ENCODE data around the gene GRM4.
A peak's percentile ranks its signal among the peaks of the same experiment; 100 is the strongest.
"Not testable (repeated sequence)": the region's sequence is repeated elsewhere in the genome, so short reads cannot be mapped to it uniquely, and the experiment has no call there.

The GRM4 gene

GRCh38 chr6:34146021-34146782 is at the start of gene GRM4:
Gene GRM4 (minus strand): TSS chr6:34146087. CDS start chr6:34133496, 12,591 bp downstream.
- H3K27me3 ChIP-seq (ENCODE audit: low read depth), result peaks cover 33% of the 10 kb centered on the region
- no peaks in the 10 kb centered on the region; the same call in 1 of the 2 replicates for H3K4me1 ChIP-seq

GRCh38 chr6:34194772-34195171 is 48.9 kb upstream of the GRM4 start:
- H3K9me3 ChIP-seq, result no peaks in the 10 kb centered on the region
- H3K4me1 ChIP-seq, result peaks cover 7% of the 10 kb centered on the region
- no peak overlapping the region for H3K4me3 ChIP-seq
- in situ Hi-C loops (cut with MboI; ENCODE audit: low sequenced_read_pairs), result no loop called here
- no peak for DNase-seq (ENCODE audit: low spot score in 2 of 2)
- H3K27me3 ChIP-seq (ENCODE audit: low read depth), result no peaks in the 10 kb centered on the region
- no peaks in the 10 kb centered on the region for H3K36me3 ChIP-seq (replicated peaks)

More at GRCh38 chr6:34146021-34146782, at the start of gene GRM4:
- Histone ChIP-seq H3K9me3 (no peaks in the 10 kb centered on the region), H3K4me3 (peak within 1 kb of the TSS; percentile 18), H3K36me3 (replicated peaks) (no peaks in the 10 kb centered on the region)
- in situ Hi-C loops (cut with MboI; ENCODE audit: low sequenced_read_pairs), result no loop called here
- DNase-seq (ENCODE audit: low spot score in 2 of 2), result no peak

GRCh38 chr6:34190504-34191122 is 44.7 kb upstream of the GRM4 start:
- H3K4me3 ChIP-seq, result no peak overlapping the region
- in situ Hi-C loops (cut with MboI; ENCODE audit: low sequenced_read_pairs), result no loop called here
- no peaks in the 10 kb centered on the region for H3K27me3 ChIP-seq (ENCODE audit: low read depth)
- H3K9me3 ChIP-seq, result no peaks in the 10 kb centered on the region
- no peaks in the 10 kb centered on the region for H3K4me1 ChIP-seq
- no peak for DNase-seq (ENCODE audit: low spot score in 2 of 2)
- H3K36me3 ChIP-seq (replicated peaks), result no peaks in the 10 kb centered on the region

- DNase-seq (ENCODE audit: low spot score in 2 of 2), result no peak
- H3K9me3 ChIP-seq, result no peaks in the 10 kb centered on the region
- in situ Hi-C loops (cut with MboI; ENCODE audit: low sequenced_read_pairs), result no loop called here
- no peak overlapping the region for H3K4me3 ChIP-seq
- no peaks in the 10 kb centered on the region for H3K4me1 ChIP-seq
- no peaks in the 10 kb centered on the region for H3K27me3 ChIP-seq (ENCODE audit: low read depth)
- H3K36me3 ChIP-seq (replicated peaks), result no peaks in the 10 kb centered on the region
Observed at GRCh38 chr6:34189806-34190503, 44.1 kb upstream of the GRM4 start.

- DNase-seq (ENCODE audit: low spot score in 2 of 2); H3K4me1 ChIP-seq; H3K9me3 ChIP-seq; in situ Hi-C loops (cut with MboI; ENCODE audit: low sequenced_read_pairs); H3K36me3 ChIP-seq (replicated peaks); H3K4me3 ChIP-seq; H3K27me3 ChIP-seq (ENCODE audit: low read depth): not testable (repeated sequence)
Observed at GRCh38 chr6:34184726-34185125, 38.8 kb upstream of the GRM4 start.

GRCh38 chr6:34182751-34183531 is 37.1 kb upstream of the GRM4 start:
- no peak for DNase-seq (ENCODE audit: low spot score in 2 of 2)
- Histone ChIP-seq H3K4me1 (no peaks in the 10 kb centered on the region), H3K27me3 (ENCODE audit: low read depth) (no peaks in the 10 kb centered on the region), H3K4me3 (no peak overlapping the region), H3K36me3 (replicated peaks) (no peaks in the 10 kb centered on the region), H3K9me3 (peaks cover 3% of the 10 kb centered on the region)
- in situ Hi-C loops (cut with MboI; ENCODE audit: low sequenced_read_pairs), result no loop called here

- no peaks in the 10 kb centered on the region for H3K4me1 ChIP-seq
- H3K36me3 ChIP-seq (replicated peaks), result no peaks in the 10 kb centered on the region
- no peak for DNase-seq (ENCODE audit: low spot score in 2 of 2)
- in situ Hi-C loops (cut with MboI; ENCODE audit: low sequenced_read_pairs), result no loop called here
- H3K9me3 ChIP-seq, result peaks cover 3% of the 10 kb centered on the region
- H3K4me3 ChIP-seq, result no peak overlapping the region
- no peaks in the 10 kb centered on the region for H3K27me3 ChIP-seq (ENCODE audit: low read depth)
Observed at GRCh38 chr6:34181908-34182307, 36.0 kb upstream of the GRM4 start.

- in situ Hi-C loops (cut with MboI; ENCODE audit: low sequenced_read_pairs), result no loop called here
Observed at GRCh38 chr6:34179106-34179720, 33.3 kb upstream of the GRM4 start.

GRCh38 chr6:34178357-34179105 is 32.6 kb upstream of the GRM4 start:
- H3K4me3 ChIP-seq, result no peak overlapping the region
- H3K9me3 ChIP-seq, result peaks cover 3% of the 10 kb centered on the region
- DNase-seq (ENCODE audit: low spot score in 2 of 2), result no peak
- in situ Hi-C loops (cut with MboI; ENCODE audit: low sequenced_read_pairs), result no loop called here
- H3K4me1 ChIP-seq, result no peaks in the 10 kb centered on the region
- H3K27me3 ChIP-seq (ENCODE audit: low read depth), result no peaks in the 10 kb centered on the region
- no peaks in the 10 kb centered on the region for H3K36me3 ChIP-seq (replicated peaks)

More at GRCh38 chr6:34179106-34179720, 33.3 kb upstream of the GRM4 start:
- Histone ChIP-seq H3K36me3 (replicated peaks) (no peaks in the 10 kb centered on the region), H3K4me1 (no peaks in the 10 kb centered on the region), H3K27me3 (ENCODE audit: low read depth) (no peaks in the 10 kb centered on the region), H3K9me3 (peaks cover 3% of the 10 kb centered on the region), H3K4me3 (no peak overlapping the region)
- DNase-seq (ENCODE audit: low spot score in 2 of 2), result no peak

- DNase-seq (ENCODE audit: low spot score in 2 of 2), result no peak
- in situ Hi-C loops (cut with MboI; ENCODE audit: low sequenced_read_pairs), result no loop called here
- Histone ChIP-seq H3K4me3 (no peak overlapping the region), H3K36me3 (replicated peaks) (no peaks in the 10 kb centered on the region), H3K9me3 (peaks cover 1% of the 10 kb centered on the region), H3K4me1 (no peaks in the 10 kb centered on the region), H3K27me3 (ENCODE audit: low read depth) (no peaks in the 10 kb centered on the region)
Observed at GRCh38 chr6:34177181-34177591, 31.3 kb upstream of the GRM4 start.

GRCh38 chr6:34176261-34177031 is 30.6 kb upstream of the GRM4 start:
- no peak for DNase-seq (ENCODE audit: low spot score in 2 of 2)
- Histone ChIP-seq H3K27me3 (ENCODE audit: low read depth) (no peaks in the 10 kb centered on the region), H3K36me3 (replicated peaks) (no peaks in the 10 kb centered on the region), H3K4me1 (no peaks in the 10 kb centered on the region), H3K9me3 (no peaks in the 10 kb centered on the region), H3K4me3 (no peak overlapping the region)
- in situ Hi-C loops (cut with MboI; ENCODE audit: low sequenced_read_pairs), result no loop called here

GRCh38 chr6:34174846-34175399 is 29.0 kb upstream of the GRM4 start:
- no peaks in the 10 kb centered on the region for H3K36me3 ChIP-seq (replicated peaks)
- H3K27me3 ChIP-seq (ENCODE audit: low read depth), result no peaks in the 10 kb centered on the region
- in situ Hi-C loops (cut with MboI; ENCODE audit: low sequenced_read_pairs), result no loop called here
- DNase-seq (ENCODE audit: low spot score in 2 of 2), result no peak
- H3K4me3 ChIP-seq, result no peak overlapping the region
- H3K4me1 ChIP-seq, result no peaks in the 10 kb centered on the region
- no peaks in the 10 kb centered on the region for H3K9me3 ChIP-seq
